A549 (cell line): ENCODE measurements around the gene SH3PXD2A.

Source experiments
- CEBPB ChIP-seq, 2 experiments: fragments of >200 bp in 1 of 2; sonication (Bioruptor Twin) in 1 of 2; formaldehyde crosslinking in 1 of 2; IDR thresholded peaks; 2 replicates each; pipeline ENCODE4 v1.6.1; 2012 to 2016
- EHMT2 ChIP-seq: fragments of 200-600 bp; sonication (generic); IDR thresholded peaks from 2 replicates; pipeline ENCODE4 v1.6.1; 2016; ENCODE audit warnings: antibody characterized with exemption, low read depth, mild to moderate bottlenecking, moderate library complexity
- HOXB13 ChIP-seq: fragments of 250-450 bp; sonication (Bioruptor Pico); IDR thresholded peaks from 2 replicates; pipeline ENCODE4 v1.5.0; 2020; ENCODE audit warnings: low read depth, mild to moderate bottlenecking, moderate library complexity
- JUN ChIP-seq, 2 experiments: fragments of >200 bp; sonication (Bioruptor Twin); formaldehyde crosslinking; IDR thresholded peaks; 2 replicates in 1 of 2; 3 replicates in 1 of 2; pipeline ENCODE4 v1.6.1; 2016 to 2017
- NR3C1 ChIP-seq: fragments of >200 bp; sonication (Bioruptor Twin); formaldehyde crosslinking; IDR thresholded peaks from 3 replicates; pipeline ENCODE4 v1.6.1; 2017
- POLR2A ChIP-seq: IDR thresholded peaks from 2 replicates; pipeline ENCODE4 v1.6.1; 2012; ENCODE audit warnings: mild to moderate bottlenecking, low read length
- POLR2AphosphoS2 ChIP-seq: conservative IDR thresholded peaks from 2 replicates; pipeline ENCODE4 v1.6.1; 2012; ENCODE audit warnings: low read length, improper control_type of control experiment, inconsistent platforms
- RCOR1 ChIP-seq: fragments of 150-350 bp; IDR thresholded peaks from 2 replicates; pipeline ENCODE4 v1.6.1; 2014; ENCODE audit warnings: antibody characterized with exemption, low read length, low read depth
- RFX5 ChIP-seq: fragments of 450-650 bp; IDR thresholded peaks from 2 replicates; pipeline ENCODE4 v1.7.1; 2014; ENCODE audit warnings: antibody characterized with exemption, mild to moderate bottlenecking, moderate library complexity
- SMC3 ChIP-seq: fragments of >200 bp; sonication (Bioruptor Twin); formaldehyde crosslinking; IDR thresholded peaks from 3 replicates; pipeline ENCODE4 v1.6.1; 2018; ENCODE audit warnings: inconsistent platforms
- TF ChIP-seq, protein P1 (sequence below): fragments of >200 bp; sonication (Bioruptor Twin); formaldehyde crosslinking; IDR thresholded peaks from 3 replicates; pipeline ENCODE4 v1.5.1; 2016

DNA sequence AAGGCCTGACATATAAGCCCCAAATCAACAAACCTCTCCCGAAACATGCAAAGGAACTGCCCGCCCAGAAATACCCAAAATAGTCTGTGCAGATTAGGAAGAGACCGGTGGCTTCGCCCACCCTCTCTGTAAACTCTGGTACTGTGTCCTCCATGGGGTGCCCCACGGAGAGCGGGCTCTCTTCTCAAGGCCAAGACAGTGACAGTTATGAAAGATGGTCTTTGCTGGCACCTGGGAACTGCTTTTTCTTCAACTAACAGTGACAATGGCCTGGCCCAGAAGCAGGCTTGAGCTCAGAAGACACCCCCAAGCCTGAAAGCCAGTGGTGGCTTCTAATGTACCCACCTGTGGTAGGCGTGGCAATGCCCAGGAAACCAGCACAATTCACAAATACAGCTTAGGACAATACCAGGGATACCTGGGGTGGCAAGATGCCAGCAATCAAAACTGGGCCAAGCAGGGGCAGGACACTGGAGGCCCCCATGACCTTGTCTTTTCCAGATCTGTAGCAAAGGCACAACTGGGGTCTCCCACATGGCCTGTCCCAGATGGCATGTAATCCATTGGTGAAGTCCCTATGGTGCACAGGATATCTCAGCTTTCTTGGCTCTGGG lies 254.3 kb downstream of the SH3PXD2A start:
- TF ChIP-seq RCOR1 (no peak), CEBPB (IDR thresholded peaks at IDR 0.05) (no peak), RFX5 (no peak), JUN (IDR thresholded peaks at IDR 0.05) (no peak), POLR2A (no peak), SMC3 (no peak), EHMT2 (no peak), HOXB13 (no peak), NR3C1 (no peak), POLR2AphosphoS2 (no peak)
- TF ChIP-seq, protein P1, sequence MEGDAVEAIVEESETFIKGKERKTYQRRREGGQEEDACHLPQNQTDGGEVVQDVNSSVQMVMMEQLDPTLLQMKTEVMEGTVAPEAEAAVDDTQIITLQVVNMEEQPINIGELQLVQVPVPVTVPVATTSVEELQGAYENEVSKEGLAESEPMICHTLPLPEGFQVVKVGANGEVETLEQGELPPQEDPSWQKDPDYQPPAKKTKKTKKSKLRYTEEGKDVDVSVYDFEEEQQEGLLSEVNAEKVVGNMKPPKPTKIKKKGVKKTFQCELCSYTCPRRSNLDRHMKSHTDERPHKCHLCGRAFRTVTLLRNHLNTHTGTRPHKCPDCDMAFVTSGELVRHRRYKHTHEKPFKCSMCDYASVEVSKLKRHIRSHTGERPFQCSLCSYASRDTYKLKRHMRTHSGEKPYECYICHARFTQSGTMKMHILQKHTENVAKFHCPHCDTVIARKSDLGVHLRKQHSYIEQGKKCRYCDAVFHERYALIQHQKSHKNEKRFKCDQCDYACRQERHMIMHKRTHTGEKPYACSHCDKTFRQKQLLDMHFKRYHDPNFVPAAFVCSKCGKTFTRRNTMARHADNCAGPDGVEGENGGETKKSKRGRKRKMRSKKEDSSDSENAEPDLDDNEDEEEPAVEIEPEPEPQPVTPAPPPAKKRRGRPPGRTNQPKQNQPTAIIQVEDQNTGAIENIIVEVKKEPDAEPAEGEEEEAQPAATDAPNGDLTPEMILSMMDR = no peak
